ENCODE measurements around the gene TIMM10. TPM values are rescaled to one million over a fixed set of nuclear protein-coding genes. Genes with fewer than 3 reads are reported as not detected.

The TIMM10 gene
- total and polyA plus RNA-seq, 12 donors = 22.9 to 163 (median 51.5) TPM

- peak; percentile 54 to 70 for DNase-seq
These were observed 15.1 kb downstream of the TIMM10 start, which contains the start of gene SLC43A1 for GRCh38 chr11:57515332-57516060. Gene SLC43A1, minus strand, starts transcription at chr11:57515702. Its CDS starts 1,591 bp downstream, at chr11:57514111.

GRCh38 chr11:57514538-57515331, 15.8 kb downstream of the TIMM10 start:
- TF ChIP-seq CTCF (IDR thresholded peaks at IDR 0.05) = no peak
- ATAC-seq = peak; percentile 54 to 90 (median 80)

More at GRCh38 chr11:57515332-57516060, 15.1 kb downstream of the TIMM10 start, which contains the start of gene SLC43A1:
- H3K9me3 ChIP-seq = no peaks in the 10 kb centered on the region
- peak within 1 kb of the TSS; percentile 63 to 99 (median 92) for H3K4me3 ChIP-seq
- no peaks in the 10 kb centered on the region for H3K27me3 ChIP-seq
- H3K4me1 ChIP-seq = peaks cover 0 to 21% (median 17%) of the 10 kb centered on the region in 9 donors
- ATAC-seq = peak; percentile 66 to 81 (median 78)
- H3K27ac ChIP-seq = peak within 1 kb of the TSS; percentile 23 to 77 (median 64)
- peaks cover 0 to 4% (median 0%) of the 10 kb centered on the region in 9 donors for H3K36me3 ChIP-seq
- intact Hi-C loops (cut with DNase I) = loop anchor here in 2 of 10 donors (1.0 to 2.0 kb wide), 2 partner anchors 16 to 17 kb away; no protein-coding TSS in a partner anchor
- 0 to 1% methylated on average over 66 of the region's 66 CpGs for WGBS, 2 donors
- TF ChIP-seq CTCF (IDR thresholded peaks at IDR 0.05) = peak in 2 of 9 donors; percentile 11 to 14

GRCh38 chr11:57513911-57514537, 16.5 kb downstream of the TIMM10 start:
- DNase-seq (peak; percentile 25 to 56), ATAC-seq (peak; percentile 27 to 78 (median 62))
- TF ChIP-seq CTCF (IDR thresholded peaks at IDR 0.05) = no peak
- H3K4me3 ChIP-seq = peak overlapping the region; percentile 63 to 99 (median 92)
- no peaks in the 10 kb centered on the region for H3K27me3 ChIP-seq
- peaks cover 0 to 21% (median 16%) of the 10 kb centered on the region in 9 donors for H3K4me1 ChIP-seq
- intact Hi-C loops (cut with DNase I) = loop anchor here in 1 of 10 donors (2.0 kb wide), 1 partner anchor 15 kb away; no protein-coding TSS in a partner anchor
- H3K36me3 ChIP-seq = peaks cover 0 to 4% (median 0%) of the 10 kb centered on the region in 9 donors
- WGBS, 2 donors = 17 to 19% methylated on average over 35 of the region's 35 CpGs
- no peaks in the 10 kb centered on the region for H3K9me3 ChIP-seq
- peak overlapping the region; percentile 23 to 77 (median 64) for H3K27ac ChIP-seq

More at GRCh38 chr11:57514538-57515331, 15.8 kb downstream of the TIMM10 start:
- Histone ChIP-seq H3K27me3 (no peaks in the 10 kb centered on the region), H3K4me1 (peaks cover 0 to 21% (median 16%) of the 10 kb centered on the region in 9 donors), H3K27ac (peak overlapping the region; percentile 23 to 77 (median 64)), H3K36me3 (peaks cover 0 to 4% (median 0%) of the 10 kb centered on the region in 9 donors), H3K9me3 (no peaks in the 10 kb centered on the region), H3K4me3 (peak overlapping the region; percentile 63 to 99 (median 92))
- DNase-seq = peak; percentile 63 to 73
- 0 to 1% methylated on average over 57 of the region's 57 CpGs for WGBS, 2 donors
- intact Hi-C loops (cut with DNase I) = loop anchor here in 2 of 10 donors (1.0 to 2.0 kb wide), 2 partner anchors 15 to 16 kb away; no protein-coding TSS in a partner anchor

Data from heart right ventricle (tissue), 16 donors.